Bronchial epithelial cell (primary cell): Measurements from ENCODE around the gene NBAS. TPM values are rescaled to one million over a fixed set of nuclear protein-coding genes. Genes with fewer than 3 reads are reported as not detected.

ENCODE experiments used
- DNase-seq: peaks from one replicate; pipeline ENCODE4 v3.0.0-alpha.2; 2010; ENCODE audit warnings: low read depth
- FAIRE-seq: peaks from 2 replicates; lab custom pipeline; 2011; peaks lifted over from hg19 to GRCh38; lab: Jason Lieb, UNC
- H3K27me3 ChIP-seq: 2 replicates; pipeline ENCODE4 v1.5.1; 2011; ENCODE audit warnings: low read length; ENCODE audit not compliant: control insufficient read depth, insufficient read depth
- H3K36me3 ChIP-seq: 2 replicates; pipeline ENCODE4 v1.5.1; 2011; ENCODE audit warnings: low read length; ENCODE audit not compliant: control insufficient read depth, insufficient read depth
- H3K4me3 ChIP-seq: 2 replicates; pipeline ENCODE4 v1.5.1; 2011; ENCODE audit warnings: mild to moderate bottlenecking, low read depth, low read length, control low read depth
- total RNA-seq: library from RNA; depleted of rRNA; stranded (reverse); fragments of >200 nt; gene quantifications from 2 replicates; pipeline ENCODE4 v1.2.1, GENCODE V29; 2014
- TF ChIP-seq, protein P1 (sequence below): IDR thresholded peaks from 2 replicates; pipeline ENCODE4 v1.5.1; 2011; ENCODE audit warnings: mild to moderate bottlenecking, moderate library complexity, low read length, control low read depth, inconsistent platforms; ENCODE audit not compliant: insufficient read depth, severe bottlenecking

Gene NBAS
- total RNA-seq, 1 donor from 2014 or later, result 78.2 TPM

DNA sequence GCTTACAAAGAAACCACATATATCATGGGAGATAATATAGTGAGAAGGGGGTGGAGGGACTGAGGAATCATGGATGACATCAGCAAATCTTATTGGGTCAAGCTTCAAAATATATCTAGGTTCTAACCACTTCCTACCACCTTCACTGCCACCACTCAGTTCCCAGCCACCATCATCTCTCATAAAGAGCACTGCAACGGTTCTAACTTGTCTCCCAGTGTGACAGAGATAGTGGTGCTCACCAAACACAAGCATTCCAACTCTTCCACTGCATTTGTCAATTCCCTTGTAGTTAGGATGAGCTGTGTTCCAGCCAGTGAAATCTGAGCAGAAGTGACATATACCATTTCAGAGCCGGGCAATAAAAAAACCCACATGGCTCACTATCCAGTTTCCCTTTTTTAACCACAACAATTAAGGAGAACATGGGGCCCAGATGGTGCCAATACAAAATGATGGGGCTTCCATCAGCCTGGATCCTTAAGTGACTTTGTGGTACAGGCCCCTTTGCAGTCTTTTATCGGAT, 318.1 kb downstream of the NBAS start:
- DNase-seq (no peak), FAIRE-seq (no peak)
- Histone ChIP-seq H3K27me3 (no peaks in the 10 kb centered on the region), H3K36me3 (no peaks in the 10 kb centered on the region), H3K4me3 (no peak overlapping the region)
- TF ChIP-seq, protein P1, sequence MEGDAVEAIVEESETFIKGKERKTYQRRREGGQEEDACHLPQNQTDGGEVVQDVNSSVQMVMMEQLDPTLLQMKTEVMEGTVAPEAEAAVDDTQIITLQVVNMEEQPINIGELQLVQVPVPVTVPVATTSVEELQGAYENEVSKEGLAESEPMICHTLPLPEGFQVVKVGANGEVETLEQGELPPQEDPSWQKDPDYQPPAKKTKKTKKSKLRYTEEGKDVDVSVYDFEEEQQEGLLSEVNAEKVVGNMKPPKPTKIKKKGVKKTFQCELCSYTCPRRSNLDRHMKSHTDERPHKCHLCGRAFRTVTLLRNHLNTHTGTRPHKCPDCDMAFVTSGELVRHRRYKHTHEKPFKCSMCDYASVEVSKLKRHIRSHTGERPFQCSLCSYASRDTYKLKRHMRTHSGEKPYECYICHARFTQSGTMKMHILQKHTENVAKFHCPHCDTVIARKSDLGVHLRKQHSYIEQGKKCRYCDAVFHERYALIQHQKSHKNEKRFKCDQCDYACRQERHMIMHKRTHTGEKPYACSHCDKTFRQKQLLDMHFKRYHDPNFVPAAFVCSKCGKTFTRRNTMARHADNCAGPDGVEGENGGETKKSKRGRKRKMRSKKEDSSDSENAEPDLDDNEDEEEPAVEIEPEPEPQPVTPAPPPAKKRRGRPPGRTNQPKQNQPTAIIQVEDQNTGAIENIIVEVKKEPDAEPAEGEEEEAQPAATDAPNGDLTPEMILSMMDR, result no peak

DNA sequence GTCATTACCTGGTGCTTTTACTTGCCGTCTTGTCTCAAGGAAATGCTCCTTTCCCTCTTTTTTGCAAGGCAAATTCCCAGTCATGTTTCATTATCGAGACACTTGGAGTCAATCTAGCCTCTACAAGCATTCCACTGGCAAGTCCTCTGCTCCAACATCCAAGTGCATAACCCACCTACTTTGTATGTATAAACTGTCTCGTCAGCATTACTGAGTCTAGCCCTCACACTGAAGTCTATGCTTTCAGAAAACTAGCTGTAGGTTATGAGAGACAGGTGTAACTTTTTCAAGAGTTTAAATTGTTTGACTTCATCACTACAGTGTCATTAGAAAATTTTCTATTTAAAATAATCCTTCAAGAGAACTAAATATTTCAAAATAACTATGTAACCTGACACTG, 319.2 kb downstream of the NBAS start:
- TF ChIP-seq, protein P1, result no peak
- no peaks in the 10 kb centered on the region for H3K36me3 ChIP-seq
- DNase-seq, result no peak
- no peak overlapping the region for H3K4me3 ChIP-seq
- FAIRE-seq, result peak; percentile 70
- H3K27me3 ChIP-seq, result no peaks in the 10 kb centered on the region

DNA sequence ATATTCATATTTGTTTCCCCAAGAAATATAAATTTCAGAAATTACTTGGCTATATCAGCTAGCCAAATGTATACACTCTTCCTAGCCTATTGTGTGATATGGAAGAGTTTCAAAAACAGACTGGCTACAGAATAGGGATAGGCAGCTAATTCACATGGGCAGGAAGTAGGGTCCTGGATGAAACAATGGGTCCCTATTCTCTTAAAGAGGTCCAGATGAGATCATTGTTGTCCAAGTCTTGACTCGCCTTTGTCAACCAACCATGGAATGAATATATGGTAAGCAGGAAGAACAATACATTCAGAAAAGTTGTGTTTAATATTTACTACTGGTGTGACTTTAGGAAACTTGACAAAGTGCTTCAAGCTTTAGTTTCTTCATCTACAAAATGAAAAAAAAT, 319.9 kb downstream of the NBAS start:
- DNase-seq, result peak; percentile 67

DNA sequence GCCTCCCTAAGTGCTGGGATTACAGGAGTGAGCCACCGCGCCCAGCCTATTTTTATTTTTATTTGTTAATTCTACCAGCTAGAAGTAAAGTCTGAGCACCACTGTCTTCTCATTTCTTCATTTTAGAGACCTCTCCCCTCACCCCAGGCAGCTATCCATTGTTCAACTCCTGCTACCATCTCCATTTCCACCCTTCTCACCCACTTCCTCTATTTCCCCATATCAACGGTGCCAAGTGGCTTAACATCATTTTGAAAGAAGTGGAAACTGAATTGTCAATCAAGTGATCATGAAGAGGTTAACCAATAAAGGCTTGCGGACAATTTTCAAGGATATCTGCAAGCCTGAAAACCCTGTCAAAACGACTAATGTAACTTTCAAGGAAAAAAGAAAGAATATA, 323.1 kb downstream of the NBAS start:
- FAIRE-seq (no peak), DNase-seq (no peak)
- H3K36me3 ChIP-seq, result no peaks in the 10 kb centered on the region
- H3K27me3 ChIP-seq, result no peaks in the 10 kb centered on the region
- TF ChIP-seq, protein P1, result no peak
- H3K4me3 ChIP-seq, result no peak overlapping the region

More for the DNA sequence above, 319.9 kb downstream of the NBAS start:
- TF ChIP-seq, protein P1, result no peak
- Histone ChIP-seq H3K4me3 (no peak overlapping the region), H3K27me3 (no peaks in the 10 kb centered on the region), H3K36me3 (no peaks in the 10 kb centered on the region)
- FAIRE-seq, result no peak

DNA sequence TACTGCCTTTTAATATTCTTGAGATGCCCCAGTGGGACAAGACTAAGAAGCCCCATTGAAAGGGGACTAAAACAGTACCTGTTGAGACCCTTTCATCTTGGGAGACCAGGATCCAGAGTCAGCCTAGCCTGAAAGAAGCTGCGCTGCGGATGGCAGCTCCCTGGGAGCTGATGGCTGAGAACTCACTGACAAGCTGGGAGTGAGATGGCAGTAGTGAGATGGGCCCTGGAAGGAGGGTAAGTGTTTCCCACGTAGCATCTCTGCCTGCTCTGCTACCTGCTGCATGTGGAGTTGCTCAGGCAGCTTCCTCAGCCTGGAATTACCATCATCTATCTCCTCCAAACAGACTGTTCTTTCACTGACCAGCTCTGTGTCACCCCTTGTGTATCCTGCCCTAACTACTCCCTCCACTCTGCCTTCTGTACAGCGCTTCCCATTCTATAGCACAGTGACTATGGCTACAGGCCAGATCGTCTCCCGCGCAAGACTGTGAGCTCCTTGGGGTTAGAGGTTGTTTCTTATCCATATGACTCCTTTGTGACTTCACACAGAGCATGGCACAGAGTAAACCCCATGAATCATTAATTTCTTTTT, 330.4 kb downstream of the NBAS start:
- Histone ChIP-seq H3K27me3 (no peaks in the 10 kb centered on the region), H3K4me3 (no peak overlapping the region), H3K36me3 (no peaks in the 10 kb centered on the region)
- no peak for FAIRE-seq
- no peak for DNase-seq
- TF ChIP-seq, protein P1, result no peak

DNA sequence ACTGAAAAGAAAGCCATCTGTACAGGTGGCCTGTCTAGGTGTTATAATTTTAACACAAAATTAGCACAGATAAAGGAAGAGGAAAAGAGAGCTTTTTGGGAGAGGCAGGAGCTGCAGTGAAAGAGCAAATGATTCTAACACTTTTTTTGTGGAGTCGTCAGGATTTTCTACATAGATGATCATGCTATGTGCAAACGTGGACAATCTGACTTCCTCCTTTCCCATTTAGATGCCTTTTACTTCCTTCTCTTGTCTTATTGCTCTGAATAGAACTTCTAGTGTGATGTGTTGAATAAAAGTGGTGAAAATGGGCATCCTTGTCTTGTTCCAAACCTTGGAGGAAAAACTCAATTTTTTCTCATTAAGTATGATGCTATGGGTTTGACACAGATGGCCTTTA, 334.5 kb downstream of the NBAS start:
- no peak overlapping the region for H3K4me3 ChIP-seq
- no peak for FAIRE-seq
- no peak for DNase-seq
- H3K36me3 ChIP-seq, result no peaks in the 10 kb centered on the region
- H3K27me3 ChIP-seq, result no peaks in the 10 kb centered on the region
- TF ChIP-seq, protein P1, result no peak
